Transverse colon (tissue), 4 donors: ENCODE results near the gene NASP. TPM values are rescaled to one million over a fixed set of nuclear protein-coding genes. Genes with fewer than 3 reads are reported as not detected.
A peak's percentile ranks its signal among the peaks of the same experiment; 100 is the strongest.

Source experiments
- DNase-seq: peaks from one replicate; pipeline ENCODE4 v3.0.0-alpha.2; 2019
- H3K27ac ChIP-seq, 4 donors: fragments of 200-600 bp; sonication (generic); 2 replicates each; pipeline ENCODE4 v1.5.1; 2016 to 2018; ENCODE audit warnings: inconsistent platforms in 4 of 4
- H3K27me3 ChIP-seq: fragments of 200-600 bp; sonication (generic); 2 replicates; pipeline ENCODE4 v1.5.1; 2017; ENCODE audit warnings: inconsistent platforms
- H3K36me3 ChIP-seq, 4 donors: fragments of 200-600 bp; sonication (generic); 2 replicates each; pipeline ENCODE4 v1.5.1; 2017 to 2019; ENCODE audit warnings: inconsistent platforms in 4 of 4
- H3K4me1 ChIP-seq, 4 donors: fragments of 200-600 bp; sonication (generic); 2 replicates each; pipeline ENCODE4 v1.5.1; 2017 to 2020; ENCODE audit warnings: inconsistent platforms in 4 of 4
- H3K4me3 ChIP-seq, 4 donors: fragments of 200-600 bp; sonication (generic); 1 replicate in 1 of 4; 2 replicates in 3 of 4; pipeline versions ENCODE4 v1.5.1 to v1.6.1; 2017 to 2019; ENCODE audit warnings: inconsistent platforms in 4 of 4
- H3K9me3 ChIP-seq, 2 donors: fragments of 200-600 bp; sonication (generic); 2 replicates each; pipeline ENCODE4 v1.5.1; 2017 to 2019; ENCODE audit warnings: inconsistent platforms in 2 of 2
- EP300 ChIP-seq: sonication (generic); formaldehyde crosslinking; IDR thresholded peaks from one replicate; pipeline ENCODE4 v1.6.1; 2017; ENCODE audit warnings: antibody characterized with exemption, low read depth
- POLR2A ChIP-seq: fragments of 450-650 bp; IDR thresholded peaks from one replicate; pipeline ENCODE4 v1.6.1; 2016; ENCODE audit warnings: antibody characterized with exemption, mild to moderate bottlenecking, moderate library complexity
- POLR2AphosphoS5 ChIP-seq, 3 donors: sonication (generic); formaldehyde crosslinking; IDR thresholded peaks; one replicate each; pipeline ENCODE4 v1.6.1; 2016; ENCODE audit warnings: antibody characterized with exemption in 3 of 3
- WGBS, 2 donors: methylation state at CpG; one replicate each; pipeline ENCODE4 v1.1.5; 2018; ENCODE audit warnings: low coverage in 1 of 2; 5-methylcytosine and 5-hydroxymethylcytosine counted together
- in situ Hi-C, 4 donors: fragments of 200-750 bp; cut with MboI; loops; one replicate each; pipeline versions ENCODE4 v1.15.0 to v1.15.1; 2017; ENCODE audit warnings: low sequenced_read_pairs in 3 of 4, low pct_ligation_motif_present in 1 of 4, low pct_unique_long_range_greater_than_20kb in 1 of 4
- intact Hi-C: fragments of 100-400 bp; cut with DNase I; formaldehyde crosslinking; loops from one replicate; pipeline ENCODE4 v1.15.1; 2023; ENCODE audit warnings: low total_unique reads
- total RNA-seq, 4 donors: library from RNA; depleted of rRNA; stranded (reverse); fragments of >200 nt; gene quantifications; one replicate each; pipeline ENCODE4 v1.1.0, GENCODE V29; 2016
- TF ChIP-seq, protein P1 (sequence below), 5 experiments: fragments of 200-600 bp in 3 of 5; fragments of 450-650 bp in 2 of 5; sonication (generic) in 3 of 5; IDR thresholded peaks; 1 replicate in 2 of 5; 2 replicates in 3 of 5; pipeline ENCODE4 v1.5.1; 2016 to 2017; ENCODE audit warnings: antibody characterized with exemption in 5 of 5, inconsistent platforms in 3 of 5, mild to moderate bottlenecking in 2 of 5, moderate library complexity in 1 of 5

The NASP gene
- total RNA-seq, 4 donors from 2014 or later, result 34.4 to 62.2 (median 37.5) TPM

DNA sequence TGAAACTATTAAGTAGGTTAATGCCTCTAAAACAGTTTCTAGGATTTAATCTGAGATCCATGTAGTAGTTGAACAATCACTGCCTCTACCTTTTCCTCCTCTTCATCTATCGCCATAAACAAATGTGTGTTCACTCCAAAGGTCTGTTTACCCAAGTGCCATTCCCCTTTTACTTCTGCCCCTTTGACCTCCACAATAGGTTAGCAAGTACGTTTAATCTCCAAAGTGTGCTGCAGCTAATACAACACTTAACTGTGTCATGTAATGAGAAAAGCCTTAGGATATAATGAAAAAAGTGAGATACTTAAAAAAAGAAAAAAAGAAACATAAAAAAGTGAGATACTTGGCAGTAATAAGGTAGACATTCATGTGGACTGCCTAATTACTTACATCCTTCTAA lies 74.3 kb downstream of the NASP start:
- no peak for DNase-seq
- Histone ChIP-seq H3K36me3 (peaks cover 0 to 74% (median 34%) of the 10 kb centered on the region in 4 donors), H3K4me3 (no peak overlapping the region), H3K27me3 (no peaks in the 10 kb centered on the region), H3K4me1 (peaks cover 0 to 50% (median 16%) of the 10 kb centered on the region in 4 donors), H3K9me3 (no peaks in the 10 kb centered on the region), H3K27ac (peak overlapping the region in 2 of 4 donors; percentile 36 to 38)
- WGBS, 2 donors, result 54 to 56% methylated on average over 2 of the region's 2 CpGs
- in situ Hi-C loops (no loop called here), intact Hi-C loops (no loop called here)
- peak in 1 of 3 donors; percentile 17 for TF ChIP-seq POLR2AphosphoS5 (IDR thresholded peaks at IDR 0.05)
- TF ChIP-seq, protein P1, sequence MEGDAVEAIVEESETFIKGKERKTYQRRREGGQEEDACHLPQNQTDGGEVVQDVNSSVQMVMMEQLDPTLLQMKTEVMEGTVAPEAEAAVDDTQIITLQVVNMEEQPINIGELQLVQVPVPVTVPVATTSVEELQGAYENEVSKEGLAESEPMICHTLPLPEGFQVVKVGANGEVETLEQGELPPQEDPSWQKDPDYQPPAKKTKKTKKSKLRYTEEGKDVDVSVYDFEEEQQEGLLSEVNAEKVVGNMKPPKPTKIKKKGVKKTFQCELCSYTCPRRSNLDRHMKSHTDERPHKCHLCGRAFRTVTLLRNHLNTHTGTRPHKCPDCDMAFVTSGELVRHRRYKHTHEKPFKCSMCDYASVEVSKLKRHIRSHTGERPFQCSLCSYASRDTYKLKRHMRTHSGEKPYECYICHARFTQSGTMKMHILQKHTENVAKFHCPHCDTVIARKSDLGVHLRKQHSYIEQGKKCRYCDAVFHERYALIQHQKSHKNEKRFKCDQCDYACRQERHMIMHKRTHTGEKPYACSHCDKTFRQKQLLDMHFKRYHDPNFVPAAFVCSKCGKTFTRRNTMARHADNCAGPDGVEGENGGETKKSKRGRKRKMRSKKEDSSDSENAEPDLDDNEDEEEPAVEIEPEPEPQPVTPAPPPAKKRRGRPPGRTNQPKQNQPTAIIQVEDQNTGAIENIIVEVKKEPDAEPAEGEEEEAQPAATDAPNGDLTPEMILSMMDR (IDR thresholded peaks at IDR 0.05), result no peak
- TF ChIP-seq POLR2A, result no peak

DNA sequence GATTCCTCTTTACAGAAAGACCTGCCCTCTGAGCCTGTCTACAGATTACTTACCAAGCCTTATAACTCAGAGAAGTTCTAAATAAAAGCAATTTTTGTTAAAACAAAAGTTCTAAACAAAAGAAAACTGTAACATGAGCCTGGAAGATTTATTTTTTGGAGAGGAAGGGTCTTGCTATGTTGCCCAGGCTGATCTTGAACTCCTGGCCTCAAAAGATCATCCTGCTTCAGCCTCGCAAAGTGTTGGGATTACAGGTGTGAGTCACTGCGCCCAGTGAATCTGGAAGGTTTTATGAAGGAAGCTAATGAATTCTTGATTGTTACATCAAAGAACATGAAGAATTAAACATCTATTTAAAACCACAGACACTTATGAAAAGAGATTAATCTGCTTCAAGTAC lies 75.4 kb downstream of the NASP start:
- H3K27me3 ChIP-seq, result no peaks in the 10 kb centered on the region
- WGBS, 2 donors, result 92 to 100% methylated on average over 1 to 2 of the region's 2 CpGs
- peaks cover 0 to 63% (median 29%) of the 10 kb centered on the region in 4 donors for H3K36me3 ChIP-seq
- DNase-seq, result no peak
- H3K27ac ChIP-seq, result peak overlapping the region in 1 of 4 donors; percentile 36
- no peak overlapping the region for H3K4me3 ChIP-seq
- in situ Hi-C loops (no loop called here), intact Hi-C loops (no loop called here)
- TF ChIP-seq POLR2AphosphoS5 (IDR thresholded peaks at IDR 0.05) (no peak), POLR2A (no peak), EP300 (no peak)
- TF ChIP-seq, protein P1 (IDR thresholded peaks at IDR 0.05), result no peak
- no peaks in the 10 kb centered on the region for H3K9me3 ChIP-seq
- peaks cover 0 to 54% (median 16%) of the 10 kb centered on the region in 4 donors for H3K4me1 ChIP-seq

DNA sequence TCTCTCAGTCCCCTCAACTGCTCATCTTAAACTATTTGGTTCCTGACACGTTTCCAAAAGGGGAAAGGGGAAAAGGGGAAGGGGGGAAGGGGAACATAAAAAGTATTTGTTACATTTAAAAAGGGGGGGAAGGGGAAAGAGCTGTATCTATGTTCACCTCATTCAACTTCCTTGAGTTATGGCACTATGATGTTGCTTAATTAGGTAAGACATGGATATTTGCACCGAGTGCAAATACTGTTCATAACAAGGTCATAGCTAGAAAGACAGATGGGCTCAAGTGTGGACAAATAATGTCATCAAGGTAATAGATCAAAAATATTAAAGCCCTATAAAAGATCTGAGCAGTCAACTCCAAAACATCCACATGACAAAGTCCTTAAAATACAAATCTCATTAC lies 76.5 kb downstream of the NASP start:
- intact Hi-C loops, result no loop called here
- H3K4me1 ChIP-seq, result peaks cover 0 to 54% (median 16%) of the 10 kb centered on the region in 4 donors
- no peaks in the 10 kb centered on the region for H3K9me3 ChIP-seq
- WGBS, 2 donors, result 45 to 77% methylated on average over 2 of the region's 2 CpGs
- no peak for DNase-seq
- no peak overlapping the region for H3K27ac ChIP-seq
- no peaks in the 10 kb centered on the region for H3K27me3 ChIP-seq
- no peak for TF ChIP-seq POLR2A
- no peak for TF ChIP-seq POLR2AphosphoS5 (IDR thresholded peaks at IDR 0.05)
- TF ChIP-seq EP300, result no peak
- TF ChIP-seq, protein P1 (IDR thresholded peaks at IDR 0.05), result no peak
- H3K4me3 ChIP-seq, result no peak overlapping the region
- H3K36me3 ChIP-seq, result peaks cover 0 to 52% (median 24%) of the 10 kb centered on the region in 4 donors
- in situ Hi-C loops, result no loop called here

DNA sequence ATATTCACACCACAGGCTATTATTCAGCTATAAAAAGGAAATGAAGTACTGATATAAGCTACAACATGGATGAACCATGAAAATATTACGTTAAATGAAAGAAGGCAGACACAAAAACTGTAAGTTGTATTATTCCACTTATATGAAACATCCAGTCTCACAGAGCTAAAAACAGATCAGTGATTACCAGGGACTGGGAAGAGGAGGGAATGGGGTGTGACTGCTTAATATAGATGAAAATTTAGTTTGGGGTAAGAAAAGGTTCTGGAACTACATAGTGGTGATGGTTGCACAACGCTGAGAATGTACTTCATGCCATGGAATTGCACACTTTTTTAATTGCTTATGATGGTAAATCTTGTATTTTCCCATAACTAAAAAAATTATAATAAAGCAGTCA lies 83.0 kb downstream of the NASP start:
- in situ Hi-C loops (no loop called here), intact Hi-C loops (no loop called here)
- Histone ChIP-seq H3K27me3 (no peaks in the 10 kb centered on the region), H3K27ac (no peak overlapping the region), H3K9me3 (no peaks in the 10 kb centered on the region), H3K36me3 (no peaks in the 10 kb centered on the region), H3K4me1 (peaks cover 7 to 53% (median 20%) of the 10 kb centered on the region in 4 donors), H3K4me3 (no peak overlapping the region)
- no peak for DNase-seq
- TF ChIP-seq POLR2A (no peak), POLR2AphosphoS5 (IDR thresholded peaks at IDR 0.05) (no peak), EP300 (no peak)
- TF ChIP-seq, protein P1 (IDR thresholded peaks at IDR 0.05), result no peak
- 90 to 96% methylated on average over 2 of the region's 2 CpGs for WGBS, 2 donors
